GM10847 (cell line): Measurements from ENCODE around the gene PRKACA.

Experiments used
- POLR2A ChIP-seq: IDR thresholded peaks from 2 replicates; pipeline ENCODE4 v1.6.1; 2011; ENCODE audit not compliant: insufficient read length; ENCODE audit errors: extremely low read depth

PRKACA gene

DNA sequence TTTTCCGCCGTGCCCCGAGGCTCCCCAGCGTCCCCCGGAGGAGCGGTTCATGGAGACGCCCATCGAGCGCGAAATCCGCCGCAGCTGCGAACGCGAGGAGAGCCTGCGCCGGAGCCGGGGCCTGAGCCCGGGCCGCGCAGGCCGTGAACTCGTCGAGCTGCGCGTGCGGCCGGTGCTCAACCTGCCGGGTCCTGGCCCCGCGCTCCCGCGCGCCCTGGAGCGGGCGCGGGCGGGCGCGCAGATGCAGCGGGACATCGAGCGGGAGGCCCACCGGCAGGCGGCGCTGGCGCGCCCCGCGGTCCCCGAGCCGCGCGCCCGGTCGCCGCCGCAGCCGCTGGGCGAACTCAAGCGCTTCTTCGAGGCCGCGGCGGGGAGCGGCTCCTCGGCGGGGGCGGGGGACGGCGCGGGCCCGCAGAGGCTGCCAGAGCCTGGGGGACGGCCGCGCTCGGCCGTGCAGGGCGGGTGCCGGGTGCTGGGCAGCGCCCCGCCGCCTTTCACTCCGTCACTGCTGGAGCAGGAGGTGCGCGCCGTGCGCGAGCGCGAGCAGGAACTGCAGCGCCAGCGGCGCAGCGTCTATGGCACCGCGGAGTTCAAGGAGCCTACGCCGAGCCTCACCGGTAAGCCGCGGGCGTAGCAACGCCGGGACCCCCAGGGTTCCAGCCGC lies 44.2 kb downstream of the PRKACA start:
- TF ChIP-seq POLR2A: peak; percentile 16

DNA sequence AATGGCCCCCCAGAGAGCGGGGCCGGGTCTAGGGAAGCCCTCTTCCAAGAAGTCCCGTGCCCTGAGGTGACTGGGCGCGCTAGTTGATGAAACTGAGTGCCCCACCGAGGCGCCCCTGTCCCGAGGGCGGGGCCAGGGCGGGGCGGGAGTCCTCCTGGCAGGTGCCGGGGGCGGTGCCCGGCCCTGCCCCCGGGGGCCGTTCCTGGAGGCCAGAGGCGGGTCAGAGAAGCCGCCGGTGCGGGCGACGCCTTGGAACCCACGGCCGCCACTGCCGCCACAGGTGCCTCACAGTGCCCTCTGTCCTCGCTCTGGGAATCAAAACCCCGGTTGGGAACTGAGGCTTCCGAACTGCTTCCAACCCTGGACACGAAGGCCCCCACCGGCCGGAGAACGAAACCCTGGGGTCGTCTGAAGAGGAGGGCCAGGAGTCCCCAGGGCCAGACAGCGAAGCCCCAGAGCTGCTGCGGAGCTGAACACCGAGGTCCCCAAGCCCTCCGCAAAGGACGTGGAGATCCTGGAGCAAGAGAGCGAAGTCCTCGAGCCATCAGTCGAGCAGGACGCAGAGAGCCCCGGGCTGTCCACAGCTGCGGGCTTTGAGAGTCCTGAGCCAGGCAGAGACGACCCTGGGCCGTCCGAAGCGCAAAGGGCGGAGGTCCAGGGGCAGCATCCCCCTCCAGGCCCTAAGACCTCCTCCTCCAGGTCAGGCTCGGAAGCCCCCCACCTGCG lies 44.9 kb downstream of the PRKACA start, which contains the start of gene MISP3:
MISP3 (plus strand) TSS at position 252 of the 726 bp plus-strand sequence. CDS start 524 bp downstream, outside the sequence.
- TF ChIP-seq POLR2A: no peak

DNA sequence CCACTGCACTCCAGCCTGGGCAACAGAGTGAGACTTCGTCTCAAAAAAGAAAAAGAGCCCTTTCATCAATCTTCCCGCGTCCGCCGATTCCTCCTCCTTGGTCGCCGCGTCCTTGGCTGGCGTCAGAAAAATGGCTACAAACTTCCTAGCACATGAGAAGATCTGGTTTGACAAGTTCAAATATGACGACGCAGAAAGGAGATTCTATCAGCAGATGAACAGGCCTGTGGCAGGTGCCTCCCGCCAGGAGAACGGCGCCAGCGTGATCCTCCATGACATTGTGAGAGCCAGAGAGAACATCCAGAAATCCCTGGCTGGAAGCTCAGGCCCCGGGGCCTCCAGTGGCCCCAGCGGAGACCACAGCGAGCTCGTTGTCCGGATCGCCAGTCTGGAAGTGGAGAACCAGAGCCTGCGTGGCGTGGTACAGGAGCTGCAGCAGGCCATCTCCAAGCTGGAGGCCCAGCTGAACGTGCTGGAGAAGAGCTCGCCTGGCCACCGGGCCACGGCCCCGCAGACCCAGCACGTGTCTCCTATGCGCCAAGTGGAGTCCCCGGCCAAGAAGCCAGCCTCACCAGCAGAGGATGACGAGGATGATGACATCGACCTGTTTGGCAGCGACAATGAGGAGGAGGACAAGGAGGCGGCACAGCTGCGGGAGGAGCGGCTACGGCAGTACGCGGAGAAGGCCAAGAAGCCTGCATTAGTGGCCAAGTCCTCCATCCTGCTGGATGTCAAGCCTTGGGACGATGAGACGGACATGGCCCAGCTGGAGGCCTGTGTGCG lies 47.1 kb downstream of the PRKACA start:
- no peak for TF ChIP-seq POLR2A

DNA sequence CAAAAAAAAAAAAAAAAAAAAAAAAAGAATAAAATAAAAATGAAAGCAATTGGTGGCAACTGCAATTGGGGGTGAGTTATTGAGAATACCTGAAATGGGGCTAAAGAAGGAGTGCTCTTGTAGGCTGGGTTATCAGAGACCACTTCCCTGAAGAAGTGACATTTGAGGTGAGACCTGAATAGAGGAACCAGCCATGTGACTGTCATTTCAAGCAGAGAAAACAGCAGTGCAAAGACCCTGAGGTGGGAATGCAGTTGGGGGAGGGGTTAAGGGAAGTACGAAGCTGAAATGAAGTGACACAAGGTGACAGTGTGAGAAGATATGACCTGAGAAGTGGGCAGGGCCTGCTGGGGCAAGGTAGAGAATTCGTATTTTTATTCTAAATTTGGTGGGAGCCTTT lies 51.4 kb downstream of the PRKACA start:
- no peak for TF ChIP-seq POLR2A

DNA sequence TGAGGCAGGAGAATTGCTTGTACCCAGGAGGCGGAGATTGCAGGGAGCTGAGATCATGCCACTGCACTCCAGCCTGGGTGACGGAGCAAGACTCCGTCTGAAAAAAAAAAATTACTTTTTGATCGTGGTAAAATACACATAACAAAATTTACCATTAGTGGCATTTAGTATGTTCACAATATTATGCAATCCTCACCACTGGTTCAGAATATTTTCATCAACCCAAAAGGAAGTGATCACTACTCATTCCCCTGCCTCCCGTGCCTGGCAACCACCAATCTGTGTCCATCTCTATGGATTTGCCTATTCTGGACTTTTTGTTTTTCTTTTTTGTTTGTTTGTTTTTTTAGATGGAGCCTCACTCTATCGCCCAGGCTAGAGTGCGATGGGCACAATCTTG lies 54.5 kb downstream of the PRKACA start:
- TF ChIP-seq POLR2A: no peak

DNA sequence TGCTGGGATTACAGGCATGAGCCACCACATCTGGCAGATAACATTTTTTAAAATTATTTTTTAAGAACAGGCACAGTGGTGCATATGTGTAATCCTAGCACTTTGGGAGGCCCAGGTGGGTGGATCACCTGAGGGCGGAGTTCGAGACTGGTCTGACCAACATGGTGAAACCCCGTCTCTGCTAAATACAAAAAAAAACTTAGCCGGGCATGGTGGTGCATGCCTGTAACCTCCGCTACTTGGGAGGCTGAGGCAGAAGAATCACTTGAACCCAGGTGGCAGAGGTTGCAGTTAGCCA lies 55.1 kb downstream of the PRKACA start:
- no peak for TF ChIP-seq POLR2A

DNA sequence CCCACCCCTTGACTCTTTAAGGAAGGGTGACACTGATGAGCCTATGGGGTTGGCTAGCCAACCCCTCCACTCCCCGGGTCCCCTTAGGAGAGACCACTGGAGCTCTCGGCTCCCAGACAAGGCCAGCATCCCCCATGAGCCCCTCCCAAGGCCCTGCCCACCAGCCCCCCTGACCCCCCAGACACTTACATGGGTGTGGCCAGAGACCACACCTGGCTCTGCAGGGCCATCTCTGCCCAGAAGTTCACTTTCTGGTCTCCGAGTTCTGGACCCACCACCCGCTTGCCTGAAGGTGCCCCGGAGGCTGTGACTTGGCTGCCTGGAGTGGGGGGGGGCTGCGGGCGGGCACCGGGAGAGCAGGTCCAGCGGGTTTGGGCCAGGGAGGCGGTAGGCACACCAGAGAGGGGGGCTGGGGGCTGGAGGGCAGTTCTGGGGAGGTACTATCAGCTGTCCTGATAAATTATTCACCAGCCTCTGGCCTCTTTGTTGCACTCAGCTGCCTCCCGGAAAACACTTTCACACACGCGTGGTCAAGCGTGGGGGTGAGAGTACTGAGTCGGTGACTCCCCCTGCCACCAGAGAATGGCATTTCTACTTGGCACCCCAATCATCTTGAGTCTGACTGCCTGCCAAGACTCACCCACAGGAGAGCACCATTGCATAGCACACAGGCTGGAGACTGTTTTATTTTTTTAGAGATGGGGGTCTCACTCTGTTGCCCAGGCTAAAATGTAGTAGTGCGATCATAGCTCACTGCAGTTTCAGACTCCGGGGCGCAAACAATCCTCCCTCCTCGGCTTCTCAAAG lies 55.6 kb downstream of the PRKACA start, which contains the start of gene PALM3:
PALM3 (minus strand) TSS at position 326 of the 807 bp plus-strand sequence; CDS start at position 230, 96 bp downstream.
- TF ChIP-seq POLR2A: no peak

DNA sequence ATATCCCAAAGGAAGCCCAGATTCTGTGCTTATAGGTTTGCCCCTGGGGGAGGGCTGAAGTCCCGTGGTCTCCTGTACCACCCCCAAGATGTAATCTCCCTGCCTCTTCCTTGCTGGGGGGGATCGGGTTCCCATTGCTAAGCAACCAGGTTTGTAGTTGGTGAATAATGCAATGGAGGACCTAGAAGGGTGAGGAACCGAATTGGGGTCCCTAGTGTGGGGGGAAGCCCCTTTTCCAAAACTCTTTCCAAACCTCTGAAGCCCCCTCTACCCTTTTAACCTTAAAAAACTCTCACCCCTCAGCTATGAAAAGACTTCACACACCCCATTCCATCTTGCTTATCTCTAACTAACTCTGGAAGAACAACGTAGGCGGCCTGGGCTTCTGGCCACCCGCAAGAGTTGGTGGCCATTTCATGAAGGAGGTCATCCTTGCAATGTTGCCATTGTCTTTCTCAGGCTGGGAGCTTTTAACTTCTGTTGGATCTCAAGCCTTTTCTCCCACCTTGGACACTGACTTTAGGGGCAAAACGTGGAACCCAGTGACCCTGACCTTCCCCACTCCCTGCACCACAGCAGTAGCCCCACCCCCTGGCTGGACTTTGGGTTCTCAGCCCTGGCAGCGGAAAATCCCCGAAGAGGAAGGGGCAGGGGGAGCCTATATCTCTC lies 56.3 kb downstream of the PRKACA start:
- no peak for TF ChIP-seq POLR2A

DNA sequence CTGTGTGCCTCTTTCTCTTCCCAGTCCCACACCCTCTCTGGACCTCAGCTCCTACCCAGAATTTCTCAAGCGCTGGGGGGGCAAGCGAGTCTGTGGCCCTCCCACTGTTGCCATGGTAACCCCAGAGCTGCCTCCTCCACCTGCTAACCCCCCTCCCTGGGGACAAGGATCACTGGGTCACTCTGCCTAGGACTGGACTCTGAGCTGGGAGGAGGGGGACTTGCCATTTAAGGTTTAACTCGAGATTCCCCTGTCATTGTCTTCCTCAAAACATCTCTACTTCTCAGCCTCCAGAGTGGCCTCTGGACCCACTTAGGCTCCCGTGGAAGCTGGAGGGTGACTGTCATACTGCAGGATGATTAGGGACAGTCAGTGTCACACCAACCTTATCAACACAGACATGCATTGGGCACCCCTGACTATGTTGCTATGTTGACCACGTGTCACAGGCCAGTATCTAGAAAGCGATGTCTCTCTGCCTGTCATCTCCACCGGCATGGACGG lies 57.9 kb downstream of the PRKACA start:
- no peak for TF ChIP-seq POLR2A

DNA sequence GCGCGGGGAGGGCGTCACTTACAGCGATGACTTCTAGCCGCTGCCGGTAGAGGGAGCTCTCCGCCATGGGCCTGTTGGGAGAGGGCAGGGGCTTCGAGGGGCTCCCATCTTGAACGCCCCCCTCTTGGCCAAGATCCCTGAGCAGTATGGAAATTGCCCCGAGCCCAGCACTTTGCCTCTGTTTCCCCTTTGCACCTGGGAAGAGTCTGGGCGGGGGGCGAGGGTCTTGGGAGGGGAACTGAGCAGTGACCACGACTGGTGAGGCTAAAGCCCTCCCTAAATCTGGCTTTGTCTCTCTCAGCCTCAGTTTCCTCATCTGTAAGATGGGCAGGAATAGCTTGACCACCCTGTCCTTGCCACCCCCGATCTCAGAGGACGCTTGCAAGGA lies 58.5 kb downstream of the PRKACA start:
- TF ChIP-seq POLR2A: no peak

DNA sequence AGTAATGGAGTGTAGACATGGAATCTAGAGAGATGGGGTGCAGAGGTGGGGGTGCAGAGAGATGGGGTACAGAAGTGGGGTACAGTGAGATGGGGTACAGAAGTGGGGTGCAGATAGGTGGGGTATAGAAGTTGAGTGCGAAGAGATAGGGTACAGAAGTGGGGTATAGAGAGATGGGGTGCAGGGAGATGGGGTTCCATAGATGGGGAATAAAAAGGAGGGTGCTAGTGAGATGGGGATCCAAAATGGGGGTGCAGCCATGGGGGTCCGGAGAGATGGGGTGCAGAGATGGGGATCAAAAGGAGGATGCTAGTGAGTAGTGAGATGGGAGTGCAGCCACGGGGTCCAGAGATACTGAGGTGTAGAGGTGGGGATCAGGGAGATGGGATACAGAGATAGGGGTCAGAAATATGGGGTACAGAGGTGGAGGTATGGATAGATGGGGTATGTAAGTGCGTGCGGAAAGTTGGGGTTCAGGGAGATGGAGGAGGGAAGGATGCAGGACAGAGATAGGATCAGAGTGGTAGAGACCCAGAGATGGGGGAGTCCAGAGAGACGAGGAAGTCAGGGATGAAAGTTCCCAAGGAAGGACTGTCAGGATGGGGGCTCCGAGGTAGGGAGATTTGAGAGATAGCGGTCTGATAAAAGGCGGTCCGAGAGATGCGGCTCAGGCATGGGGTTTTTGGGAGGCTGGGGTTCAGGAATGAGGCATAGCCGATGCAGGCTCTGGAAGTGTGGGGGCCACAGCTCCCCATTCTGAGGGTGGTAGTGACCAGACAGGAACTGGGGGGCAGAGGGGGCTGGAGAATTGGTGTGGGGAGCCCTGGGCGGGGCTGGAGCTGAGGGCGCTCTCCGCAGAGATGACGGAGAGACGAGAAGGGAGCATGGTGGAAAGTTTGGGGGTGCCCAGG lies 59.1 kb downstream of the PRKACA start:
- TF ChIP-seq POLR2A: no peak

DNA sequence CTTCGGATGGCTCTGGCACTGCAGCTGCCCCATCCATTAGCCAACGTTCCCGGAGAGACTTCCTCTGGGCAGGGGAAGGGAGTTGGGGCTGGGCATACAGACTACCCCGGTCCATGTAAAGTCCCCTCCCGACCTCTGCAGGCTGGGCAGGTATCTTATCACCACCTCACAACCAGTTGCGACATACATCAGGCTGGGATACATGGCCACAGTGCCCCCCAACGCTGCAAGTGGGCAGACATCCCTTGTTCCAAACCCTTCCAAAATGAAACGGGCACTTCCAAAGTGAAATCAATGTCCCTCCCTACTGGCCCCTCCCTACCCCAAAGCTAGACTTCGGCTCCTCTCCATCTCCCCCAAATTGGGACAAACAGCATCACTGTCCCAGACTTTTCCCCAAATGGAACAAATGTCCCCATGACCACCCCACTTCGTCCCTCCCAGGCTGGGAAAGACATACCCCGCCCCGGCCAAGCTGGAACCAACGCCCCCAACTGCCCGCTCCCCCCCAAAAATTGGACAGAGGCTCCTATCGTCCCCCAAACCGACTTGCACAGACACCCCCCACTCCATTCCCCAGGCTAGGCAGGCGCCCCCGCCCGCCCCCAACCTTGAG lies 60.7 kb downstream of the PRKACA start:
- TF ChIP-seq POLR2A: no peak

DNA sequence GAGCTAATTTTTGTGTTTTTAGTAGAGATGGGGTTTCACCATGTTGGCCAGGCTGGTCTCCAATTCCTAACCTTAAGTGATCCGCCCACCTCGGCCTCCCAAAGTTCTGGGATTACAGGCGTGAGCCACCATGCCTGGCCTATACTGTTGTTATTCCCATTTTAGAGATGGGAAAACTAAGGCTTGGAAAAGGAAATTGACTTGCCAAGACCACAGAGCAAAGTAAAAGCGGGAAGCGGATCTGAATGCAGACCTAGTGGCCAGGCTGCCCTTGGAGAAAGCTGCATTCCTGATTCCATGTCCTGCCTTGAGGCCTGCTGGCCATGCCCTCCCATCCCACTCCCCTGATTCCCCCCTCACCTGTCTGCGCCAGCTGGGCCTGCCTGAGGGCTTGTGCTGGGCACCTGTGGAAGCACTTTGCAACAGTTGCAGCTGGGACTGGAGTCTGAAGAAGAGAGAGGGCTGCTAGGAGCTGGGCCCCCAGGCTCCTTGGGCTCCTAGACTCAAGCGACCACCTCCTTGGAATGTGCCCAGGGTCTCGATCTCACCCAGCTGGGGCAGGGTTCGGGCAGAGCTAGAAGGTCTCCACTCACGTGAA lies 61.4 kb downstream of the PRKACA start:
- no peak for TF ChIP-seq POLR2A
